Keratinocyte (primary cell): ENCODE data around the gene GREB1. TPM values are rescaled to one million over a fixed set of nuclear protein-coding genes. Genes with fewer than 3 reads are reported as not detected.

Source experiments
- DNase-seq: peaks from one replicate; pipeline ENCODE4 v3.0.0-alpha.2; 2011; ENCODE audit warnings: low read depth, missing footprints, low spot score
- FAIRE-seq: peaks from 2 replicates; lab custom pipeline; 2011; peaks lifted over from hg19 to GRCh38; lab: Jason Lieb, UNC
- H2AFZ ChIP-seq: 2 replicates; pipeline ENCODE4 v1.6.0; 2012; ENCODE audit warnings: low read length, control low read depth, inconsistent platforms; ENCODE audit not compliant: control insufficient read depth
- H3K27ac ChIP-seq: 2 replicates; pipeline ENCODE4 v1.5.1; 2011; ENCODE audit warnings: low read length; ENCODE audit not compliant: control insufficient read depth, insufficient read depth
- H3K27me3 ChIP-seq: 3 replicates; pipeline ENCODE4 v1.6.0; 2011; ENCODE audit warnings: low read length; ENCODE audit not compliant: control insufficient read depth, insufficient read depth; ENCODE audit errors: extremely low read depth
- H3K36me3 ChIP-seq, 2 experiments: 2 replicates in 1 of 2; 3 replicates in 1 of 2; pipeline ENCODE4 v1.5.1; 2011; ENCODE audit warnings: low read length in 2 of 2, mild to moderate bottlenecking in 1 of 2; ENCODE audit not compliant: control insufficient read depth in 2 of 2, insufficient read depth in 2 of 2; ENCODE audit errors: extremely low read depth in 1 of 2
- H3K4me1 ChIP-seq: 3 replicates; pipeline ENCODE4 v1.5.1; 2011; ENCODE audit warnings: low read length; ENCODE audit not compliant: control insufficient read depth, insufficient read depth; ENCODE audit errors: extremely low read depth
- H3K4me2 ChIP-seq: 3 replicates; pipeline ENCODE4 v1.6.0; 2011; ENCODE audit warnings: low read depth, low read length; ENCODE audit not compliant: control insufficient read depth, insufficient read depth; ENCODE audit errors: extremely low read depth
- H3K4me3 ChIP-seq, 3 experiments: fragments of 200-600 bp in 1 of 3; sonication (generic) in 1 of 3; 2 replicates in 2 of 3; 3 replicates in 1 of 3; pipeline ENCODE4 v1.5.1; 2011 to 2016; ENCODE audit warnings: low read length in 3 of 3, mild to moderate bottlenecking in 3 of 3, control low read depth in 2 of 3, inconsistent platforms in 1 of 3, low read depth in 1 of 3, mixed read lengths in 1 of 3, mixed run types in 1 of 3, moderate library complexity in 1 of 3; ENCODE audit not compliant: control insufficient read depth in 2 of 3, insufficient read depth in 2 of 3; ENCODE audit errors: extremely low read depth in 1 of 3
- H3K79me2 ChIP-seq: 2 replicates; pipeline ENCODE4 v1.6.0; 2012; ENCODE audit warnings: low read length; ENCODE audit not compliant: control insufficient read depth, insufficient read depth
- H3K9ac ChIP-seq: 3 replicates; pipeline ENCODE4 v1.6.0; 2011; ENCODE audit warnings: low read length; ENCODE audit not compliant: control insufficient read depth, insufficient read depth; ENCODE audit errors: extremely low read depth
- H3K9me1 ChIP-seq: 3 replicates; pipeline ENCODE4 v1.6.0; 2011; ENCODE audit warnings: low read length; ENCODE audit not compliant: control insufficient read depth, insufficient read depth; ENCODE audit errors: extremely low read depth
- H3K9me3 ChIP-seq: 2 replicates; pipeline ENCODE4 v1.5.1; 2012; ENCODE audit warnings: low read depth, low read length; ENCODE audit not compliant: control insufficient read depth
- H4K20me1 ChIP-seq: 3 replicates; pipeline ENCODE4 v1.6.0; 2011; ENCODE audit warnings: low read length; ENCODE audit not compliant: control insufficient read depth, insufficient read depth; ENCODE audit errors: extremely low read depth
- CTCF ChIP-seq, 3 experiments: IDR thresholded peaks in 1 of 3; conservative IDR thresholded peaks in 1 of 3; optimal IDR thresholded peaks in 1 of 3; 2 replicates in 2 of 3; 3 replicates in 1 of 3; pipeline versions ENCODE3 to v1.5.1; 2011; ENCODE audit warnings: low read length in 3 of 3, mild to moderate bottlenecking in 3 of 3, moderate library complexity in 2 of 3, control low read depth in 1 of 3, inconsistent platforms in 1 of 3; ENCODE audit not compliant: insufficient read depth in 2 of 3; ENCODE audit errors: extremely low read depth in 1 of 3
- EZH2 ChIP-seq: IDR thresholded peaks from one replicate; pipeline ENCODE4 v1.6.1; 2012; ENCODE audit warnings: inconsistent platforms, mild to moderate bottlenecking, low read length, moderate library complexity
- dilution Hi-C: fragments of 300-500 bp; cut with MboI; formaldehyde crosslinking; loops from one replicate; pipeline ENCODE4 v1.7.0; 2020; ENCODE audit warnings: low sequenced_read_pairs; ENCODE audit not compliant: extremely low pct_ligation_motif_present
- polyA plus RNA-seq, 5 experiments: library from polyadenylated mRNA; depleted of rRNA in 3 of 5; stranded (reverse) in 3 of 5; stranded (forward) in 1 of 5; unstranded in 1 of 5; fragments of >200 nt; gene quantifications; 1 replicate in 1 of 5; 2 replicates in 3 of 5; 3 replicates in 1 of 5; pipeline versions ENCODE4 v1.2.1 to v1.2.3, GENCODE V29; 2011 to 2012; ENCODE audit warnings: missing spikeins in 2 of 5, low read depth in 1 of 5, low replicate concordance in 1 of 5

GREB1 gene
- polyA plus RNA-seq, 1 donor (not counting 4 experiments of a cell fraction or from before 2014, with no cell fraction given): 0.13 TPM

- Histone ChIP-seq H3K36me3 (no peaks in the 10 kb centered on the region), H3K79me2 (no peaks in the 10 kb centered on the region), H3K4me3 (no peak overlapping the region), H3K9me1 (no peaks in the 10 kb centered on the region), H2AFZ (no peak overlapping the region), H3K9ac (no peak overlapping the region), H3K4me2 (no peak overlapping the region), H3K27ac (no peak overlapping the region), H3K9me3 (no peaks in the 10 kb centered on the region), H3K27me3 (no peaks in the 10 kb centered on the region), H3K4me1 (no peaks in the 10 kb centered on the region), H4K20me1 (no peaks in the 10 kb centered on the region)
- TF ChIP-seq CTCF (optimal IDR thresholded peaks at IDR 0.05 in 1 of 3, IDR thresholded peaks at IDR 0.05 in 1 of 3, conservative IDR thresholded peaks at IDR 0.05 in 1 of 3; ENCODE audit: extremely low read depth in 1 of 3, insufficient read depth in 2 of 3, low read length in 3 of 3) (no peak), EZH2 (no peak)
- DNase-seq (no peak), FAIRE-seq (no peak)
- dilution Hi-C loops: no loop called here
Measured at GRCh38 chr2:11616097-11616687, 82.3 kb downstream of the GREB1 start.

GRCh38 chr2:11616851-11617415 lies 83.1 kb downstream of the GREB1 start:
- H3K27me3 ChIP-seq: no peaks in the 10 kb centered on the region
- DNase-seq: no peak
- FAIRE-seq: no peak
- no peaks in the 10 kb centered on the region for H3K9me1 ChIP-seq
- H3K9ac ChIP-seq: no peak overlapping the region
- no peak overlapping the region for H3K27ac ChIP-seq
- H2AFZ ChIP-seq: no peak overlapping the region
- no peak for TF ChIP-seq EZH2
- TF ChIP-seq CTCF (optimal IDR thresholded peaks at IDR 0.05 in 1 of 3, IDR thresholded peaks at IDR 0.05 in 1 of 3, conservative IDR thresholded peaks at IDR 0.05 in 1 of 3; ENCODE audit: extremely low read depth in 1 of 3, insufficient read depth in 2 of 3, low read length in 3 of 3): no peak
- no peak overlapping the region for H3K4me2 ChIP-seq
- H3K79me2 ChIP-seq: no peaks in the 10 kb centered on the region
- dilution Hi-C loops: no loop called here
- H3K4me3 ChIP-seq: no peak overlapping the region
- no peaks in the 10 kb centered on the region for H3K9me3 ChIP-seq
- no peaks in the 10 kb centered on the region for H3K36me3 ChIP-seq
- H4K20me1 ChIP-seq: no peaks in the 10 kb centered on the region
- no peaks in the 10 kb centered on the region for H3K4me1 ChIP-seq
